CD14-positive monocyte (primary cell): ENCODE results near the gene SLC22A7. TPM values are rescaled to one million over a fixed set of nuclear protein-coding genes. Genes with fewer than 3 reads are reported as not detected.
"Not testable (repeated sequence)": the region's sequence is repeated elsewhere in the genome, so short reads cannot be mapped to it uniquely, and the experiment has no call there.

ENCODE experiments used
- DNase-seq, 3 donors: peaks; one replicate each; pipeline ENCODE4 v3.0.0-alpha.2; 2011 to 2022
- H2AFZ ChIP-seq: 2 replicates; pipeline ENCODE4 v1.6.0; 2012; ENCODE audit warnings: mild to moderate bottlenecking, low read depth, low read length, inconsistent platforms; ENCODE audit not compliant: insufficient read depth, poor library complexity, severe bottlenecking
- H3K27ac ChIP-seq, 2 donors: 1 replicate in 1 of 2; 2 replicates in 1 of 2; pipeline ENCODE4 v1.5.1; 2012 to 2013; ENCODE audit warnings: low read length in 2 of 2, control low read depth in 1 of 2, inconsistent platforms in 1 of 2, low read depth in 1 of 2, mild to moderate bottlenecking in 1 of 2
- H3K27me3 ChIP-seq, 2 donors: one replicate each; pipeline versions ENCODE4 v1.6.0 to v1.6.1; 2011 to 2013; ENCODE audit warnings: low read length in 2 of 2; ENCODE audit not compliant: control insufficient read depth in 2 of 2, insufficient read depth in 2 of 2
- H3K36me3 ChIP-seq, 2 donors: replicated peaks in 1 of 2; 1 replicate in 1 of 2; 2 replicates in 1 of 2; pipeline versions ENCODE4 v1.5.1 to v1.6.1; 2012 to 2013; ENCODE audit warnings: low read length in 2 of 2, control low read depth in 1 of 2, inconsistent platforms in 1 of 2, mild to moderate bottlenecking in 1 of 2; ENCODE audit not compliant: insufficient read depth in 2 of 2, control insufficient read depth in 1 of 2
- H3K4me1 ChIP-seq, 2 donors: 1 replicate in 1 of 2; 2 replicates in 1 of 2; pipeline versions ENCODE4 v1.5.1 to v1.6.1; 2012 to 2013; ENCODE audit warnings: low read length in 2 of 2, control low read depth in 1 of 2, inconsistent platforms in 1 of 2, mild to moderate bottlenecking in 1 of 2, moderate library complexity in 1 of 2; ENCODE audit not compliant: insufficient read depth in 2 of 2, control insufficient read depth in 1 of 2
- H3K4me2 ChIP-seq: replicated peaks from 2 replicates; pipeline ENCODE3; 2012; ENCODE audit warnings: low read length, moderate library complexity, mild to moderate bottlenecking; ENCODE audit not compliant: poor library complexity, severe bottlenecking; ENCODE audit errors: extremely low read depth
- H3K4me3 ChIP-seq, 3 experiments: fragments of 200-600 bp in 1 of 3; sonication (generic) in 1 of 3; replicated peaks in 1 of 3; 1 replicate in 2 of 3; 2 replicates in 1 of 3; pipeline ENCODE4 v1.5.1; 2011 to 2013; ENCODE audit warnings: low read length in 3 of 3, mild to moderate bottlenecking in 3 of 3, control low read depth in 2 of 3, low read depth in 2 of 3, inconsistent platforms in 1 of 3, moderate library complexity in 1 of 3
- H3K79me2 ChIP-seq: 2 replicates; pipeline ENCODE4 v1.6.0; 2012; ENCODE audit warnings: mild to moderate bottlenecking, control low read depth, inconsistent platforms, low read length, moderate library complexity; ENCODE audit not compliant: insufficient read depth
- H3K9ac ChIP-seq: 2 replicates; pipeline ENCODE4 v1.6.0; 2017; ENCODE audit warnings: low read length, mild to moderate bottlenecking; ENCODE audit not compliant: insufficient read depth, poor library complexity, severe bottlenecking
- H3K9me3 ChIP-seq, 2 donors: replicated peaks in 1 of 2; 1 replicate in 1 of 2; 2 replicates in 1 of 2; pipeline versions ENCODE4 v1.5.1 to v1.6.1; 2012 to 2013; ENCODE audit warnings: low read length in 2 of 2, control low read depth in 1 of 2; ENCODE audit not compliant: control insufficient read depth in 1 of 2, insufficient read depth in 1 of 2
- H4K20me1 ChIP-seq: 2 replicates; pipeline ENCODE4 v1.6.0; 2012; ENCODE audit warnings: mild to moderate bottlenecking, low read length, control low read depth, moderate library complexity; ENCODE audit not compliant: insufficient read depth
- H3K27ac Mint-ChIP-seq, 7 donors: one replicate each; pipeline ENCODE4 v1.8.0; 2020; ENCODE audit warnings: mild to moderate bottlenecking in 7 of 7, mixed read lengths in 7 of 7, moderate library complexity in 6 of 7, inconsistent platforms in 2 of 7
- H3K27me3 Mint-ChIP-seq, 3 donors: one replicate each; pipeline ENCODE4 v1.8.0; 2021 to 2022; ENCODE audit warnings: low read depth in 3 of 3, mild to moderate bottlenecking in 3 of 3, mixed read lengths in 3 of 3, moderate library complexity in 3 of 3, inconsistent platforms in 1 of 3
- H3K36me3 Mint-ChIP-seq, 2 donors: one replicate each; pipeline ENCODE4 v1.8.0; 2020; ENCODE audit warnings: mixed read lengths in 2 of 2, inconsistent platforms in 1 of 2, mild to moderate bottlenecking in 1 of 2
- H3K4me1 Mint-ChIP-seq: one replicate; pipeline ENCODE4 v1.8.0; 2020; ENCODE audit warnings: mild to moderate bottlenecking, mixed read lengths
- H3K4me3 Mint-ChIP-seq, 2 donors: one replicate each; pipeline ENCODE4 v1.8.0; 2020; ENCODE audit warnings: mild to moderate bottlenecking in 2 of 2, mixed read lengths in 2 of 2, moderate library complexity in 1 of 2
- H3K9me3 Mint-ChIP-seq, 7 donors: one replicate each; pipeline ENCODE4 v1.8.0; 2020 to 2022; ENCODE audit warnings: mixed read lengths in 7 of 7, mild to moderate bottlenecking in 6 of 7, moderate library complexity in 6 of 7, inconsistent platforms in 2 of 7
- CTCF ChIP-seq: fragments of 200-600 bp; IDR thresholded peaks from one replicate; pipeline ENCODE4 v1.8.0; 2022; ENCODE audit warnings: antibody characterized with exemption, mild to moderate bottlenecking
- WGBS: methylation state at CpG from one replicate; pipeline ENCODE4 v1.1.5; 2013; ENCODE audit warnings: missing lambda C conversion rate; ENCODE audit not compliant: insufficient coverage; 5-methylcytosine and 5-hydroxymethylcytosine counted together
- intact Hi-C, 2 donors: fragments of 100-400 bp; cut with micrococcal nuclease; formaldehyde crosslinking; loops; one replicate each; pipeline versions ENCODE4 v1.15.0 to v1.15.1; 2023
- polyA plus RNA-seq, 3 donors: library from polyadenylated mRNA; depleted of rRNA in 1 of 3; unstranded in 2 of 3; stranded (reverse) in 1 of 3; fragments of 300-500 nt in 2 of 3; fragments of >200 nt in 1 of 3; fragmentation: Illumina TruSeq in 2 of 3; gene quantifications; 1 replicate in 2 of 3; 2 replicates in 1 of 3; pipeline ENCODE4 v1.2.3, GENCODE V29; 2012 to 2021

SLC22A7 gene
- polyA plus RNA-seq, 3 donors: not detected

GRCh38 chr6:43339168-43339567 lies 41.1 kb downstream of the SLC22A7 start:
- Histone ChIP-seq H3K4me1 (peaks cover 11 to 13% of the 10 kb centered on the region in 2 donors), H3K9ac (no peak overlapping the region), H3K4me3 (no peak overlapping the region), H3K36me3 (peaks cover 67 to 86% of the 10 kb centered on the region in 2 donors), H3K4me2 (no peak overlapping the region), H3K27me3 (no peaks in the 10 kb centered on the region), H3K79me2 (no peaks in the 10 kb centered on the region), H3K9me3 (no peaks in the 10 kb centered on the region), H4K20me1 (no peaks in the 10 kb centered on the region), H2AFZ (no peak overlapping the region), H3K27ac (no peak overlapping the region)
- H3K9me3 Mint-ChIP-seq: no peaks in the 10 kb centered on the region
- intact Hi-C loops: loop anchor here in 1 of 2 donors (5.0 kb wide), 1 partner anchor 77 kb away; no protein-coding TSS in a partner anchor
- DNase-seq: no peak
- WGBS: 100% methylated on average over 2 of the region's 4 CpGs
- peaks cover 76 to 82% of the 10 kb centered on the region in 2 donors for H3K36me3 Mint-ChIP-seq
- H3K27me3 Mint-ChIP-seq: no peaks in the 10 kb centered on the region
- H3K27ac Mint-ChIP-seq: no peak overlapping the region
- H3K4me1 Mint-ChIP-seq: peaks cover 12% of the 10 kb centered on the region
- H3K4me3 Mint-ChIP-seq: no peak overlapping the region
- no peak for TF ChIP-seq CTCF

- H4K20me1 ChIP-seq, H3K27ac ChIP-seq, H3K4me3 Mint-ChIP-seq, H3K79me2 ChIP-seq, H2AFZ ChIP-seq, H3K9ac ChIP-seq, H3K27ac Mint-ChIP-seq, DNase-seq, H3K4me2 ChIP-seq, H3K27me3 ChIP-seq, H3K9me3 Mint-ChIP-seq, H3K4me3 ChIP-seq, H3K4me1 Mint-ChIP-seq, H3K27me3 Mint-ChIP-seq, intact Hi-C loops, H3K4me1 ChIP-seq, H3K9me3 ChIP-seq: not testable (repeated sequence)
- H3K36me3 Mint-ChIP-seq: peaks cover 37 to 48% of the 10 kb centered on the region in 2 donors
- H3K36me3 ChIP-seq: peaks cover 74 to 97% of the 10 kb centered on the region in 2 donors
- WGBS: 96% methylated on average over 5 of the region's 11 CpGs
Measured at GRCh38 chr6:43346243-43346642, 48.2 kb downstream of the SLC22A7 start.
